ENCODE data around the gene PLCG1. TPM values are rescaled to one million over a fixed set of nuclear protein-coding genes. Genes with fewer than 3 reads are reported as not detected.

The PLCG1 gene
- total and polyA plus RNA-seq, 11 donors: 32.5 to 72.2 (median 52.8) TPM

DNA sequence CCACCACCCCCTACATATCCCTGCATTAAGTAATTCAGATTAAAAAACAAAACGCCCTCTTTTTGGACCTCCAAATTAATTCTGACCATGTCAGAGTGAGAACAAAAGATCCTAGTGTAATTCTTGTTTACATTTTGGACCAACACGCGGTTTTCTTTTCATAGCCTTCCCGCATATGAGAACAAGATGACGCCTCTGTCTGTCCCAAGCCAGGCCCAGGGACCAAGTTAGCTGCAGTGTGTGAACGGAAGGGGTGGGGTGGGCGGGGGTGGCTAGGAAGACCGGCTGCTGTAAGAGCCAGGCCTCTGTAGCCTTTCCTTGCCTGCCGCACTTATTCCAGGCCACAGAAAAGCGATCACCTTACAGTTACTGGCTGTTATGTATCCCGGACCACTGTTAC lies 68.0 kb downstream of the PLCG1 start:
- Histone ChIP-seq H3K9me3 (no peaks in the 10 kb centered on the region), H3K4me1 (peaks cover 0 to 22% (median 0%) of the 10 kb centered on the region in 12 donors), H3K36me3 (peaks cover 0 to 20% (median 13%) of the 10 kb centered on the region in 9 donors), H3K27ac (peak overlapping the region in 9 of 12 donors; percentile 20 to 79 (median 69)), H3K4me3 (no peak overlapping the region), H3K27me3 (no peaks in the 10 kb centered on the region)
- intact Hi-C loops (cut with DNase I): no loop called here
- no peak for TF ChIP-seq POLR2A (IDR thresholded peaks at IDR 0.05)
- TF ChIP-seq, protein P1, sequence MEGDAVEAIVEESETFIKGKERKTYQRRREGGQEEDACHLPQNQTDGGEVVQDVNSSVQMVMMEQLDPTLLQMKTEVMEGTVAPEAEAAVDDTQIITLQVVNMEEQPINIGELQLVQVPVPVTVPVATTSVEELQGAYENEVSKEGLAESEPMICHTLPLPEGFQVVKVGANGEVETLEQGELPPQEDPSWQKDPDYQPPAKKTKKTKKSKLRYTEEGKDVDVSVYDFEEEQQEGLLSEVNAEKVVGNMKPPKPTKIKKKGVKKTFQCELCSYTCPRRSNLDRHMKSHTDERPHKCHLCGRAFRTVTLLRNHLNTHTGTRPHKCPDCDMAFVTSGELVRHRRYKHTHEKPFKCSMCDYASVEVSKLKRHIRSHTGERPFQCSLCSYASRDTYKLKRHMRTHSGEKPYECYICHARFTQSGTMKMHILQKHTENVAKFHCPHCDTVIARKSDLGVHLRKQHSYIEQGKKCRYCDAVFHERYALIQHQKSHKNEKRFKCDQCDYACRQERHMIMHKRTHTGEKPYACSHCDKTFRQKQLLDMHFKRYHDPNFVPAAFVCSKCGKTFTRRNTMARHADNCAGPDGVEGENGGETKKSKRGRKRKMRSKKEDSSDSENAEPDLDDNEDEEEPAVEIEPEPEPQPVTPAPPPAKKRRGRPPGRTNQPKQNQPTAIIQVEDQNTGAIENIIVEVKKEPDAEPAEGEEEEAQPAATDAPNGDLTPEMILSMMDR (IDR thresholded peaks at IDR 0.05): no peak
- ATAC-seq (peak; percentile 50 to 86 (median 79)), DNase-seq (peak in 2 of 5 donors; percentile 47 to 48)
- 73 to 82% (median 78%) methylated on average over 11 of the region's 11 CpGs for WGBS, 4 donors

DNA sequence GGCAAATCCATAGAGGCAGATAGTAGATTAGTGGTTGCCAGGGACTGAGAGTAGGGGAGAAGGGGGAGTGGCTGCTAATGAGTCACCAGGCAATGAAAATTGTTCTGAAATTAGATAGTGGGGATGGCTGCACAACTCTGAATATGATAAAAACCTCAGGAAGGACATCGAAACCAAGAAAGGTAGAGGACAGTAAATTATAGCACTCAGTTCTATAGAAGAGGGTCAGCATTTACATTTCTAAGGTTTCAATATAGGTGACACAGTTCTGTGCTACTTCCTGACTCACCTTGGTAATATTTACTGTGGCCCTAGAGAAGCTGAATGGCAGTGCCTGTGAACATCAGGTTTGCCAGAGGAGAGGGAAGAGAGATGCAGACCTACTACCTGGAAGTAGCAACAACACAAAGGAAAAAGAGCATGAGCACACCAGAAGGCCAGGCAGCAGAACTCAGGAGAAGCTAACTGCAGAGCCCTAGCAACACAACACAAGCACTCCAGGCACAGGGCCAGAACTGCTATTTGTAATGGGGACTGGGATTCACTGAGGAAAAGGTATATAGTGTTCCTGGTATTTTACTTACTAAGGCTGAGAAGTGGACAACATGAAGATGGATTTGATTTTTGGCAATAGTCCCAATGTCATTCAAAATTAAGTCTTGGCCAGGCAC lies 75.9 kb downstream of the PLCG1 start:
- H3K27ac ChIP-seq: no peak overlapping the region
- peak; percentile 68 to 90 (median 80) for ATAC-seq
- intact Hi-C loops (cut with DNase I): no loop called here
- peak in 3 of 5 donors; percentile 40 to 62 (median 49) for DNase-seq
- WGBS, 4 donors: 57 to 72% (median 62%) methylated on average over 1 of the region's 1 CpG
- no peaks in the 10 kb centered on the region for H3K27me3 ChIP-seq
- H3K4me3 ChIP-seq: no peak overlapping the region
- no peaks in the 10 kb centered on the region for H3K9me3 ChIP-seq
- no peaks in the 10 kb centered on the region for H3K36me3 ChIP-seq
- peaks cover 0 to 18% (median 10%) of the 10 kb centered on the region in 12 donors for H3K4me1 ChIP-seq
- no peak for TF ChIP-seq POLR2A (IDR thresholded peaks at IDR 0.05)
- TF ChIP-seq, protein P1 (IDR thresholded peaks at IDR 0.05): no peak

DNA sequence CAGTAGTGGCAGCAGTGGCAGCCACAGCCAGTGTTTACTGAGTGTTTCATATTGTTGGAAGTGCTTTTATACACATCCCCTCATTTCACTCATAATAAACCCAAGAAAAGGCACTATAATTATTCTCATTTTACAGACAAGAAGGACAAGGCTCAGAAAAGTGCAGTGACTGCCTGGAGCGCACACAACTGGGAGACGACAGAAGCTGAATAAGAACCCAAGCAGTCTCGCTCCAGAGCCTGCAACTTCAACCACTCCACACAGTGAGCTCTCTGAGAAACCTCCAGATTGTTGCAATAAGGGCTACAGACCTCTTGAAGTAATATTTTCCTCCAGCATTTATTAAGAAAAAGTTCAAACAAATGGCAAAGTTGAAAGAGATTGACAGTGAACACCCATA lies 76.9 kb downstream of the PLCG1 start:
- no peaks in the 10 kb centered on the region for H3K36me3 ChIP-seq

DNA sequence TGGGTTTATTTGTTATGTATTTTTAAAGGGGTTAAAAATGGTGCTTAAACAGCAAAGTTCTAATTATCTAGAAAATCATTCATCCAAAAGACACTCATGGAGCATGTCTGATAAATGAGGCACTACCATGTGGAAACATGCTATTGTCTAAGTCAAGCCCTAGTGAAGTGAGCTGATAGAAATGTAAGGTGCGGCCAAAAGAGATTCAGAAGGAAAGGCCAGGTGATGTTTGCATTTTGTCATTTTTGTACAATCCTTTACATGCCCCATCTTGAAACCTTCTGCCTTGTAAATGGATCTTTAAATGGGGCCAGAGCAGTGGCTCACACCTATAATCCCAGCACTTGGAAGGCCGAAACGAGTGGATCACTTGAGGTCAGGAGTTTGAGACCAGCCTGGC lies 77.3 kb downstream of the PLCG1 start:
- ATAC-seq: no peak
- intact Hi-C loops (cut with DNase I): no loop called here
- Histone ChIP-seq H3K36me3 (no peaks in the 10 kb centered on the region), H3K4me1 (peaks cover 0 to 23% (median 11%) of the 10 kb centered on the region in 12 donors), H3K27ac (no peak overlapping the region), H3K27me3 (no peaks in the 10 kb centered on the region), H3K9me3 (no peaks in the 10 kb centered on the region), H3K4me3 (no peak overlapping the region)
- DNase-seq: no peak
- TF ChIP-seq, protein P1 (IDR thresholded peaks at IDR 0.05): no peak
- 94 to 99% (median 97%) methylated on average over 3 of the region's 3 CpGs for WGBS, 4 donors

More for the DNA sequence above, 76.9 kb downstream of the PLCG1 start:
- TF ChIP-seq, protein P1 (IDR thresholded peaks at IDR 0.05): no peak
- TF ChIP-seq POLR2A (IDR thresholded peaks at IDR 0.05): no peak
- Histone ChIP-seq H3K4me1 (peaks cover 0 to 23% (median 11%) of the 10 kb centered on the region in 12 donors), H3K9me3 (no peaks in the 10 kb centered on the region), H3K27ac (no peak overlapping the region), H3K4me3 (no peak overlapping the region), H3K27me3 (no peaks in the 10 kb centered on the region)
- WGBS, 4 donors: 97 to 99% (median 99%) methylated on average over 3 of the region's 3 CpGs
- intact Hi-C loops (cut with DNase I): no loop called here
- ATAC-seq: no peak
- DNase-seq: no peak
